Suprapubic skin (tissue), 4 donors: Measurements from ENCODE around the gene NARS2. TPM values are rescaled to one million over a fixed set of nuclear protein-coding genes. Genes with fewer than 3 reads are reported as not detected.

ENCODE experiments used
- DNase-seq, 2 donors: peaks; one replicate each; pipeline ENCODE4 v3.0.0-alpha.2; 2019; ENCODE audit warnings: low spot score in 2 of 2
- H3K27ac ChIP-seq: fragments of 200-600 bp; sonication (generic); one replicate; pipeline ENCODE4 v1.5.1; 2019
- H3K27me3 ChIP-seq: fragments of 200-600 bp; sonication (generic); one replicate; pipeline ENCODE4 v1.5.1; 2019
- H3K36me3 ChIP-seq: fragments of 200-600 bp; sonication (generic); one replicate; pipeline ENCODE4 v1.5.1; 2019
- H3K4me1 ChIP-seq: fragments of 200-600 bp; sonication (generic); one replicate; pipeline ENCODE4 v1.5.1; 2019
- H3K4me3 ChIP-seq: fragments of 200-600 bp; sonication (generic); one replicate; pipeline ENCODE4 v1.5.1; 2019; ENCODE audit warnings: mild to moderate bottlenecking
- H3K9me3 ChIP-seq: fragments of 200-600 bp; sonication (generic); one replicate; pipeline ENCODE4 v1.5.1; 2019
- EP300 ChIP-seq: sonication (generic); formaldehyde crosslinking; IDR thresholded peaks from one replicate; pipeline ENCODE4 v1.6.1; 2017; ENCODE audit warnings: antibody characterized with exemption
- POLR2A ChIP-seq, 2 donors: fragments of 450-650 bp; IDR thresholded peaks; one replicate each; pipeline ENCODE4 v1.6.1; 2017; ENCODE audit warnings: antibody characterized with exemption in 2 of 2, mild to moderate bottlenecking in 2 of 2, moderate library complexity in 2 of 2
- POLR2AphosphoS5 ChIP-seq, 3 donors: sonication (generic); formaldehyde crosslinking; IDR thresholded peaks; one replicate each; pipeline ENCODE4 v1.6.1; 2017; ENCODE audit warnings: antibody characterized with exemption in 3 of 3
- WGBS: methylation state at CpG from one replicate; pipeline ENCODE4 v1.1.5; 2018; 5-methylcytosine and 5-hydroxymethylcytosine counted together
- total RNA-seq, 4 donors: library from RNA; depleted of rRNA; stranded (reverse); fragments of >200 nt; gene quantifications; one replicate each; pipeline ENCODE4 v1.1.0, GENCODE V29; 2016
- TF ChIP-seq, protein P1 (sequence below), 2 donors: fragments of 200-600 bp in 1 of 2; fragments of 450-650 bp in 1 of 2; sonication (generic) in 1 of 2; IDR thresholded peaks; one replicate each; pipeline ENCODE4 v1.5.1; 2016 to 2019; ENCODE audit warnings: antibody characterized with exemption in 2 of 2, mild to moderate bottlenecking in 1 of 2, moderate library complexity in 1 of 2

NARS2 gene
- total RNA-seq, 4 donors from 2014 or later: 10.9 to 14.7 (median 14.7) TPM

DNA sequence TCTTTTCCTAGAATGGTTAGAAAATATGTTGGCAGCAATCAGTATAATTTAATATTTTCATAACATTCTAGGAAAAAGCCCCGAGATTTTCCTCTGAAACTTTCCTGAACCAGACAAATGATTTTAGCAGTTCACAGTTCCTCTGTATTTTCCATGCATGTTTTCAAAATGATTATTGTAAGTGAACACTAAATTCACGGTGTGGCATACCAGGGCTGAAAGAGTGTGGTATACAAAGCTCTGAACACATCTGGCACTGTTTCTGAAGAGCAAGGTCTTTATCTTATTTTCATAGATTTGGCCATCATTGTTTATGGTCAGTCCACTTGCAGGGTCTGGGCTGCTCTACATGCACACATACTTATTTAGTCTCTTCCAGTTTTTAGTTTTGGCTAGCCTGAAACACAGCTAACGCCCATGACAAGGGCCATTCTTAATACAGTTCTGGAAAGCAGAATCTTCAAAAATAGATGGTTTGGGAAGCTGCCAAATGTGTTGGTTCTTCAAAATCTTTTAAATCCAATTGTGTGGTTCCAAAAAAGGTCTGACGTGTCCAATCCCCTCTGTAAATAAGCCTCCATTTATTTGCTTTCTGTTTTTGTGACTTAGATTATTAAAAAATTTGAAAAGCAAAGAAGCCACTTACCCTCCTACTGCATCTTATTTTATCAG, 149.1 kb downstream of the NARS2 start:
- H3K27ac ChIP-seq: no peak overlapping the region
- H3K27me3 ChIP-seq: no peaks in the 10 kb centered on the region
- WGBS: 56% methylated on average over 4 of the region's 4 CpGs
- no peaks in the 10 kb centered on the region for H3K36me3 ChIP-seq
- H3K4me3 ChIP-seq: no peak overlapping the region
- DNase-seq: no peak
- H3K4me1 ChIP-seq: peaks cover 15% of the 10 kb centered on the region
- TF ChIP-seq POLR2AphosphoS5 (IDR thresholded peaks at IDR 0.05): no peak
- TF ChIP-seq, protein P1, sequence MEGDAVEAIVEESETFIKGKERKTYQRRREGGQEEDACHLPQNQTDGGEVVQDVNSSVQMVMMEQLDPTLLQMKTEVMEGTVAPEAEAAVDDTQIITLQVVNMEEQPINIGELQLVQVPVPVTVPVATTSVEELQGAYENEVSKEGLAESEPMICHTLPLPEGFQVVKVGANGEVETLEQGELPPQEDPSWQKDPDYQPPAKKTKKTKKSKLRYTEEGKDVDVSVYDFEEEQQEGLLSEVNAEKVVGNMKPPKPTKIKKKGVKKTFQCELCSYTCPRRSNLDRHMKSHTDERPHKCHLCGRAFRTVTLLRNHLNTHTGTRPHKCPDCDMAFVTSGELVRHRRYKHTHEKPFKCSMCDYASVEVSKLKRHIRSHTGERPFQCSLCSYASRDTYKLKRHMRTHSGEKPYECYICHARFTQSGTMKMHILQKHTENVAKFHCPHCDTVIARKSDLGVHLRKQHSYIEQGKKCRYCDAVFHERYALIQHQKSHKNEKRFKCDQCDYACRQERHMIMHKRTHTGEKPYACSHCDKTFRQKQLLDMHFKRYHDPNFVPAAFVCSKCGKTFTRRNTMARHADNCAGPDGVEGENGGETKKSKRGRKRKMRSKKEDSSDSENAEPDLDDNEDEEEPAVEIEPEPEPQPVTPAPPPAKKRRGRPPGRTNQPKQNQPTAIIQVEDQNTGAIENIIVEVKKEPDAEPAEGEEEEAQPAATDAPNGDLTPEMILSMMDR (IDR thresholded peaks at IDR 0.05): no peak
- TF ChIP-seq EP300: no peak
- no peak for TF ChIP-seq POLR2A (IDR thresholded peaks at IDR 0.05)
- H3K9me3 ChIP-seq: no peaks in the 10 kb centered on the region

GRCh38 chr11:78424334-78425270, 150.1 kb downstream of the NARS2 start:
- Histone ChIP-seq H3K4me3 (no peak overlapping the region), H3K9me3 (no peaks in the 10 kb centered on the region), H3K36me3 (no peaks in the 10 kb centered on the region), H3K27ac (no peak overlapping the region), H3K4me1 (peaks cover 24% of the 10 kb centered on the region), H3K27me3 (no peaks in the 10 kb centered on the region)
- TF ChIP-seq POLR2AphosphoS5 (IDR thresholded peaks at IDR 0.05): no peak
- DNase-seq: no peak
- 68% methylated on average over 7 of the region's 7 CpGs for WGBS

DNA sequence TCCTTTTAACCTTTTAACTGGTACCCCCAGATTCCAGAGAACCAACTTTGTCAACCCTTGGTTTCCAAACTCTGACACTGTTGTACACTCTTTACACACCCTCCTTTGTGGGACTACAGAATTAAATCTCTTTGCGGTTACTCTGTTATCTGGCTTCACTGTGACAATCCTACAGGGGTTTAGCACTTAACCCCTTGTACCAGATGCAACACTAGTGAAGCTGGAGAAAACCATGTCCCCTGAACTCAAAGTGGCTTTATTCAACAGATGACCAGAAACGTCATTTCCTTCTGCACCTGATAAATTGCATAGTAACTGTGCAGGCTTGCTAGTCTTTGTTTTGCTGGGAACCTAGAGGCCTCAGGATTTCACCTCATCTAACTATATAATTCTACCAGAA, 151.4 kb downstream of the NARS2 start:
- WGBS: 63% methylated on average over 2 of the region's 2 CpGs
- DNase-seq: no peak
- no peaks in the 10 kb centered on the region for H3K36me3 ChIP-seq

DNA sequence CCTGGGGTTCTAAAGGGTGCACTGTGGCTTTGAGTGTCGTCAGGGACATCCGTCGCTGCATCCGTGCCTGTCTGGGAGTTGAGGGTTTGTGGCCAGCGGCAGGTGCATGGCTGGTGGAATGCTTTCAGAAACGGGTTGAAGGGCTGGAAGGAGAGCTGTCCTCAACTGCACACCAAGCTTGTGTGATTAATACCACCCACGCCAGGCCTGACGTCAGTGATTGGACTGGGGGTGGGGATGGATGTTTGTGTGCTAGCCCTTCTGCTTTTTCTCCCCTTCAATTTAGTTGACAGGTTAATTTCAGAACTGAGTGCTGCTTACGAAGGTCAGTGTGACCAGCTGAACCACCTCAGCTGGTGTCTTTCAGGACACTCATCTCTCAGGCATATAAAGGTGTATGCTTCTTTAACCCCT, 153.9 kb downstream of the NARS2 start:
- no peak overlapping the region for H3K27ac ChIP-seq
- peak in 1 of 2 donors; percentile 80 for DNase-seq
- H3K9me3 ChIP-seq: no peaks in the 10 kb centered on the region

More for the DNA sequence above, 151.4 kb downstream of the NARS2 start:
- H3K9me3 ChIP-seq: no peaks in the 10 kb centered on the region
- H3K4me3 ChIP-seq: no peak overlapping the region
- H3K27me3 ChIP-seq: no peaks in the 10 kb centered on the region
- TF ChIP-seq EP300 (no peak), POLR2A (IDR thresholded peaks at IDR 0.05) (no peak), POLR2AphosphoS5 (IDR thresholded peaks at IDR 0.05) (no peak)
- TF ChIP-seq, protein P1 (IDR thresholded peaks at IDR 0.05): no peak
- peaks cover 38% of the 10 kb centered on the region for H3K4me1 ChIP-seq
- no peak overlapping the region for H3K27ac ChIP-seq

DNA sequence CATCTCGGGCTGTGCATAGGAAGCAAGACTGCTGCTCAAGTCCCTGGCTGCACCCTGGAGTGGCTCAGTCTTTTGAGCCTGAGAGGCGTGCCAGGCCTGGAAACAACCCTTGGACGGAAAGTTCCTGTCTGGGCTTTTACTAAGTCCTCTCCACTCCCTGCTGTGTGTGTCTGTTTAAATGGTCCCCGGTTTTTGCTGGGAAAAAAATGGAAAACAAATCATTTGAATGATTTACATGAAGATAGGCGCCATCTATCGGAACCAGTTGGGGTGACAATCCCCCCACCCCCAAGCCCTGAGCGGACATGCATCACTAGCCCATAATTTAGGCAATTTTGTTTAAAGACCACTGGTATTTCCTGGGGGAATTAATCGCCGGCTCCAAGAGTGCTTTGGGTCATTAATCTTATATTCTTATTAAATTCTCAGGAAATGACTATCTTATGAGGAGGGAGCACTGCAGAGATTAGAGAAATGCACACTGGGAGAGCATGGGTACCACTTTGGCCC, 154.4 kb downstream of the NARS2 start:
- peak; percentile 87 to 89 for DNase-seq
- peaks cover 45% of the 10 kb centered on the region for H3K4me1 ChIP-seq
- H3K36me3 ChIP-seq: no peaks in the 10 kb centered on the region
- TF ChIP-seq POLR2A (IDR thresholded peaks at IDR 0.05): no peak
- TF ChIP-seq, protein P1 (IDR thresholded peaks at IDR 0.05): peak; percentile 32 to 54
- TF ChIP-seq EP300: no peak
- no peak for TF ChIP-seq POLR2AphosphoS5 (IDR thresholded peaks at IDR 0.05)
- no peak overlapping the region for H3K27ac ChIP-seq
- H3K9me3 ChIP-seq: no peaks in the 10 kb centered on the region
- H3K27me3 ChIP-seq: no peaks in the 10 kb centered on the region
- no peak overlapping the region for H3K4me3 ChIP-seq
- WGBS: 5% methylated on average over 9 of the region's 9 CpGs

More for the DNA sequence above, 153.9 kb downstream of the NARS2 start:
- no peak overlapping the region for H3K4me3 ChIP-seq
- 23% methylated on average over 9 of the region's 9 CpGs for WGBS
- TF ChIP-seq, protein P1 (IDR thresholded peaks at IDR 0.05): no peak
- TF ChIP-seq POLR2AphosphoS5 (IDR thresholded peaks at IDR 0.05) (no peak), EP300 (no peak), POLR2A (IDR thresholded peaks at IDR 0.05) (no peak)
- no peaks in the 10 kb centered on the region for H3K36me3 ChIP-seq
- no peaks in the 10 kb centered on the region for H3K27me3 ChIP-seq
- peaks cover 43% of the 10 kb centered on the region for H3K4me1 ChIP-seq
